SU-DHL-6 (cell line): ENCODE data around the gene WAPL.
A peak's percentile ranks its signal among the peaks of the same experiment; 100 is the strongest.

Experiments used
- H2AFZ ChIP-seq: fragments of 200-600 bp; sonication (generic); 2 replicates; pipeline ENCODE4 v1.6.1; 2014; ENCODE audit warnings: low read depth, mild to moderate bottlenecking, moderate library complexity, mixed read lengths, antibody characterized with exemption, low read length; ENCODE audit not compliant: severe bottlenecking
- H3F3A ChIP-seq: fragments of 200-600 bp; shearing (Covaris generic); 2 replicates; pipeline ENCODE4 v1.6.0; 2016; ENCODE audit warnings: antibody characterized with exemption, mild to moderate bottlenecking; ENCODE audit not compliant: insufficient read depth
- H3K27ac ChIP-seq: fragments of 200-600 bp; sonication (generic); 2 replicates; pipeline ENCODE4 v1.5.1; 2016; ENCODE audit warnings: low read depth, mild to moderate bottlenecking, low read length, moderate library complexity, mixed read lengths
- H3K27me3 ChIP-seq: fragments of 200-600 bp; sonication (generic), shearing (Covaris generic); 2 replicates; pipeline ENCODE4 v1.6.0; 2014; ENCODE audit warnings: mild to moderate bottlenecking, low read length
- H3K36me3 ChIP-seq: fragments of 200-600 bp; sonication (generic); 2 replicates; pipeline ENCODE4 v1.6.1; 2014; ENCODE audit warnings: mild to moderate bottlenecking, low read length, mixed read lengths
- H3K4me2 ChIP-seq: fragments of 300-600, 200-600 bp; shearing (Covaris generic), sonication (generic); 2 replicates; pipeline ENCODE4 v1.6.0; 2014; ENCODE audit warnings: low read length, low read depth, mild to moderate bottlenecking; ENCODE audit not compliant: poor library complexity, severe bottlenecking
- H3K4me3 ChIP-seq: fragments of 200-600 bp; sonication (generic); 2 replicates; pipeline ENCODE4 v1.5.1; 2014; ENCODE audit warnings: antibody characterized with exemption, low read length, mild to moderate bottlenecking, mixed read lengths; ENCODE audit not compliant: insufficient read depth, poor library complexity, severe bottlenecking
- H3K79me2 ChIP-seq: fragments of 200-600 bp; sonication (generic); 2 replicates; pipeline ENCODE4 v1.6.1; 2014; ENCODE audit warnings: mild to moderate bottlenecking, low read length, moderate library complexity; ENCODE audit not compliant: insufficient read depth
- H3K9ac ChIP-seq: fragments of 200-600 bp; sonication (generic); 2 replicates; pipeline ENCODE4 v1.7.0; 2014; ENCODE audit warnings: mild to moderate bottlenecking, low read length
- H3K9me2 ChIP-seq: fragments of 200-600 bp; sonication (generic); replicated peaks from 2 replicates; pipeline ENCODE4 v1.6.1; 2014; ENCODE audit warnings: low read length; ENCODE audit not compliant: insufficient read depth
- H3K9me3 ChIP-seq: fragments of 200-600 bp; sonication (generic); 2 replicates; pipeline ENCODE4 v1.6.1; 2014; ENCODE audit warnings: low read length, mixed read lengths; ENCODE audit not compliant: insufficient read depth
- H4K20me1 ChIP-seq: fragments of 200-600 bp; sonication (generic); 2 replicates; pipeline ENCODE4 v1.6.1; 2014; ENCODE audit warnings: low read depth, mild to moderate bottlenecking, antibody characterized with exemption, low read length, moderate library complexity, mixed read lengths
- EZH2phosphoT487 ChIP-seq: fragments of 200-600 bp; sonication (generic), shearing (Covaris generic); conservative IDR thresholded peaks from 2 replicates; pipeline ENCODE4 v1.6.1; 2018; ENCODE audit warnings: mild to moderate bottlenecking, antibody characterized with exemption, low read length, moderate library complexity, mixed read lengths
- TF ChIP-seq, protein P1 (sequence below): fragments of 200-600 bp; sonication (generic); IDR thresholded peaks from one replicate; pipeline ENCODE4 v1.5.1; 2017; ENCODE audit warnings: antibody characterized with exemption, mild to moderate bottlenecking, low read length, moderate library complexity; ENCODE audit not compliant: insufficient read depth, poor library complexity, severe bottlenecking

The WAPL gene

DNA sequence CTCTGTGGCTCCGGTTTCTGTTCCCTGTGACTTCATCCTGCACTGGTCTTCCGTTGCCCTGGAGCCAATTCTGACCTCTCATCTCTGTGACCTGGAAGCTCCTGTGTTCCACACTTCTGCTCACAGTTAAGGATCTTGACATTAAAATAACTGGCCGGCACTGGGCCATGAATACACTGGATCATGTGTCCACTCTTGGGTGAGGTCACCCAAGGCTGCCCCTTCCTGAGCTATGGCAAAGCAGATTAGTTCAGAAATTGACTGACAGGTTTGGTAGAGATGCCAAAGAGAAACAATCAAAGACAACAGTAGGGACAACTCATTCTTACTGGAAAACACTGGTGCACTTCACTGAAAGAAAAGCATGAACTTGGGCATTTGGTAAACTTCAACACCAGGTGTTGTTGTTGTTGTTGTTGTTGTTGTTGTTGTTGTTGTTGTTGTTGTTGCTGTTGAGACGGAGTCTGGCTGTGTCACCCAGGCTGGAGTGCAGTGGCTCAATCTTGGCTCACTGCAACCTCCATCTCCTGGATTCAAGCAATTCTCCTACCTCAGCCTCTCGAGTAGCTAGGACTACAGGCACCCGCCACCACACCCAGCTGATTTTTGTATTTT lies 118.3 kb downstream of the WAPL start:
- Histone ChIP-seq H3K9ac (peak overlapping the region; percentile 94), H3K4me2 (peak overlapping the region; percentile 88)

DNA sequence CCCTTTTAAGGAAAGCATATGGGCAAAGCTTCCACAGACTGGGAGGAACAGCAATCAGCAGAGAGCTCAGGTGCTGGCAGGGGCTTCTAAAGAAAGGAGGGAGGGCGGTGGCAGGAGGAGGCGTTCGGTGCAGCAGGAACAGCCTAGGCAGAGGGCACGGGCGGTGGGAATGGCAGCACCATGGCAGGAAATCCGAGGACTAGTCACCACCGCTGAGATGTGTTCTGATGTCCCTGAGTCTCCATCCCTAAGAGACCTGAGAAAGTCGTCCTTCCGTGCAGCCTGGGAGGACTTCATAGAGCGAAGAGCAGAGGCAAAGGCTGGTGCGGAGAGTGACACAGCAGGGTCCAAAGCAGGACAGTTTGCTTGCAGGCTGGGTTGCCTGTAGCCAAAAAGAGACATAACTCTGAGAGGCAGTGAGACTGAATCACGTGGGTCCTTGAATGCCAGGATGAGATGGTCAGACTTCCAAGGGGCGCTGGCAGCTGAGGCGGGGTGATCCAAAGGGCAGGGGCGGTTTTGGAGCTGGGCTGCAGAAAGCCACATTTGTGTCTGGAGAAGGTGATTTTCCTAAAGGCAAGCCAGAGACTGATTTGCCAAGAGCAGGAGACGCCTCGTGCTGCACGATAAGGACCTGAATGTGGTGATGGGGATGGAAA lies 119.2 kb downstream of the WAPL start:
- no peaks in the 10 kb centered on the region for H3K9me3 ChIP-seq
- H3K27me3 ChIP-seq, result no peaks in the 10 kb centered on the region
- TF ChIP-seq EZH2phosphoT487, result no peak
- TF ChIP-seq, protein P1, sequence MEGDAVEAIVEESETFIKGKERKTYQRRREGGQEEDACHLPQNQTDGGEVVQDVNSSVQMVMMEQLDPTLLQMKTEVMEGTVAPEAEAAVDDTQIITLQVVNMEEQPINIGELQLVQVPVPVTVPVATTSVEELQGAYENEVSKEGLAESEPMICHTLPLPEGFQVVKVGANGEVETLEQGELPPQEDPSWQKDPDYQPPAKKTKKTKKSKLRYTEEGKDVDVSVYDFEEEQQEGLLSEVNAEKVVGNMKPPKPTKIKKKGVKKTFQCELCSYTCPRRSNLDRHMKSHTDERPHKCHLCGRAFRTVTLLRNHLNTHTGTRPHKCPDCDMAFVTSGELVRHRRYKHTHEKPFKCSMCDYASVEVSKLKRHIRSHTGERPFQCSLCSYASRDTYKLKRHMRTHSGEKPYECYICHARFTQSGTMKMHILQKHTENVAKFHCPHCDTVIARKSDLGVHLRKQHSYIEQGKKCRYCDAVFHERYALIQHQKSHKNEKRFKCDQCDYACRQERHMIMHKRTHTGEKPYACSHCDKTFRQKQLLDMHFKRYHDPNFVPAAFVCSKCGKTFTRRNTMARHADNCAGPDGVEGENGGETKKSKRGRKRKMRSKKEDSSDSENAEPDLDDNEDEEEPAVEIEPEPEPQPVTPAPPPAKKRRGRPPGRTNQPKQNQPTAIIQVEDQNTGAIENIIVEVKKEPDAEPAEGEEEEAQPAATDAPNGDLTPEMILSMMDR, result no peak
- peaks cover 19% of the 10 kb centered on the region for H3K79me2 ChIP-seq
- H2AFZ ChIP-seq, result no peak overlapping the region
- H3F3A ChIP-seq, result peaks cover 52% of the 10 kb centered on the region
- no peaks in the 10 kb centered on the region for H3K9me2 ChIP-seq
- H3K27ac ChIP-seq, result peak overlapping the region; percentile 95
- peak overlapping the region; percentile 88 for H3K4me2 ChIP-seq
- no peaks in the 10 kb centered on the region for H3K36me3 ChIP-seq
- peak overlapping the region; percentile 94 for H3K9ac ChIP-seq
- H4K20me1 ChIP-seq, result no peaks in the 10 kb centered on the region
- H3K4me3 ChIP-seq, result peak overlapping the region; percentile 58

More for the DNA sequence above, 118.3 kb downstream of the WAPL start:
- peak overlapping the region; percentile 95 for H3K27ac ChIP-seq
- no peak overlapping the region for H3K4me3 ChIP-seq
- H3K79me2 ChIP-seq, result peaks cover 19% of the 10 kb centered on the region
- H3F3A ChIP-seq, result peaks cover 54% of the 10 kb centered on the region
- TF ChIP-seq, protein P1, result no peak
- H3K9me3 ChIP-seq, result no peaks in the 10 kb centered on the region
- no peaks in the 10 kb centered on the region for H3K9me2 ChIP-seq
- no peaks in the 10 kb centered on the region for H3K36me3 ChIP-seq
- no peaks in the 10 kb centered on the region for H3K27me3 ChIP-seq
- H4K20me1 ChIP-seq, result no peaks in the 10 kb centered on the region
- no peak overlapping the region for H2AFZ ChIP-seq

DNA sequence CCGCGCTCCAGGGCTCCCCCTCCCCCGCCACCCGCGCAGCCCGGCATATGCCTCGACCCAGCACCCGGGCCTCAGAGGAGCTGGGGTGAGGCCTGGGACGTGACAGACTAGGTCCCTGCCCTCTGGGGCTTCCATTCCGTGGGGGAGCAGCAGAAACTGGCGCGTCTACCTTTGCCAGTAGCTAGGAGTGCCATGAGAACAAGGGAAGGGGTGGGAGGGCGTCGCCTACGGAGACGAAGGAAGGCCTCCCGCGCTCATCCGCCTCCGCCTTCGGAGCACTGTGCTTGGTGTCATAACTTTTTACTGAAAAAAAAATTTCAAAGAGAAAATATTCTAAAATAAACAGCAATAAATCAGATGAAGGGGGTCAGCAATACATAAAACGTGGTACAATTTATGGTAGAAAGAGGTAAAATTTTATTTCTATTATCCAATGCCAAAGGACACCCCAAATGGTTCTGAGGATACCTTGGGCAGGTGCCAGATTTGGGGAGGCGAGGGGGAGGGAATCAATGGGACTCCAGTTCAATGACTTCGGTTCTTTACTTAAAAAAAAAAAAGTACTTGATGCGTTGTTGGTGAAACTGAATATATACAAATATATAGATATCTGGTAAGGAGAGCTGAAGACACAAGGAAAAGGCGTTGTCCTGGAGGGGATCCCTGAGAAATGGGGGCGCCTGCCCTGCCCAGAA lies 119.9 kb downstream of the WAPL start:
- no peaks in the 10 kb centered on the region for H3K36me3 ChIP-seq
- TF ChIP-seq, protein P1, result no peak
- no peak for TF ChIP-seq EZH2phosphoT487
- H3K4me2 ChIP-seq, result peak overlapping the region; percentile 88
- H2AFZ ChIP-seq, result no peak overlapping the region
- no peaks in the 10 kb centered on the region for H3K27me3 ChIP-seq
- H3K9ac ChIP-seq, result peak overlapping the region; percentile 94
- peaks cover 19% of the 10 kb centered on the region for H3K79me2 ChIP-seq
- H4K20me1 ChIP-seq, result no peaks in the 10 kb centered on the region
- H3K27ac ChIP-seq, result peak overlapping the region; percentile 95
- H3K9me2 ChIP-seq, result no peaks in the 10 kb centered on the region
- no peaks in the 10 kb centered on the region for H3K9me3 ChIP-seq
- H3K4me3 ChIP-seq, result peak overlapping the region; percentile 58
- H3F3A ChIP-seq, result peaks cover 47% of the 10 kb centered on the region
